Dedifferentiated amniotic fluid mesenchymal stem cell (primary cell): ENCODE measurements around the gene SLCO4A1.
"Not testable (repeated sequence)": the region's sequence is repeated elsewhere in the genome, so short reads cannot be mapped to it uniquely, and the experiment has no call there.

Source experiments
- DNase-seq: peaks from one replicate; pipeline ENCODE4 v3.0.0-alpha.2; 2016; ENCODE audit errors: extremely low spot score

SLCO4A1 gene

DNA sequence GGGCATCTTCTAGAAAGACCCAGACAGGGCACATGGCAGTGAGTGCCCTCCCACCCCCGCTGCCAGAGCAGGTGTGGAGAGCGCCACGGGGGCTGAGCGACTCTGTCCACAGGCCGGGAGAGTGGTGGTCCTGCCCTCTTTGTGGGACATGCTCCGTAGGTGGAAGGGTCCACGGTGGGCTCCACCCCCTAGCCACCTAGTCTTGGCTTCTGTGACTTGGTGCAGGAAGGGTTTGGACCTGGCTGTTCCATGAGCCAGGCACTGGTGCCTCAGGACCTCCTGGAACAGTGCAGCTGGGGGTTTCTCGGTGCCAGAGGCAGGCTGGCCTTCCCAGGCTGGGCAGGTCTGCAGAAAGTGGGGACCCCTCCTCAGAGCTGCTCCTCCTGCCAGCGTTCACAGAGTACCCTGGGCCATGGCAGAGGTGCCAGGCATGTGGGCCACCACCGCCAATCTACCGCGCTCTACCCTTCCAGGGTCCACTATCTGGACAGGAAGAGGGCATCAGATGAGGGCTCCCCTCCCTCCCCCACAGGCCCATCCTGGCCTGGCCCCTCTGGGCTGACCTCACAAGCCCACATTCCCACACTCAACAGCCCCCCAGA, 23.0 kb downstream of the SLCO4A1 start:
- no peak for DNase-seq

- no peak for DNase-seq
Measured at GRCh38 chr20:62665826-62666735, 23.8 kb downstream of the SLCO4A1 start.

DNA sequence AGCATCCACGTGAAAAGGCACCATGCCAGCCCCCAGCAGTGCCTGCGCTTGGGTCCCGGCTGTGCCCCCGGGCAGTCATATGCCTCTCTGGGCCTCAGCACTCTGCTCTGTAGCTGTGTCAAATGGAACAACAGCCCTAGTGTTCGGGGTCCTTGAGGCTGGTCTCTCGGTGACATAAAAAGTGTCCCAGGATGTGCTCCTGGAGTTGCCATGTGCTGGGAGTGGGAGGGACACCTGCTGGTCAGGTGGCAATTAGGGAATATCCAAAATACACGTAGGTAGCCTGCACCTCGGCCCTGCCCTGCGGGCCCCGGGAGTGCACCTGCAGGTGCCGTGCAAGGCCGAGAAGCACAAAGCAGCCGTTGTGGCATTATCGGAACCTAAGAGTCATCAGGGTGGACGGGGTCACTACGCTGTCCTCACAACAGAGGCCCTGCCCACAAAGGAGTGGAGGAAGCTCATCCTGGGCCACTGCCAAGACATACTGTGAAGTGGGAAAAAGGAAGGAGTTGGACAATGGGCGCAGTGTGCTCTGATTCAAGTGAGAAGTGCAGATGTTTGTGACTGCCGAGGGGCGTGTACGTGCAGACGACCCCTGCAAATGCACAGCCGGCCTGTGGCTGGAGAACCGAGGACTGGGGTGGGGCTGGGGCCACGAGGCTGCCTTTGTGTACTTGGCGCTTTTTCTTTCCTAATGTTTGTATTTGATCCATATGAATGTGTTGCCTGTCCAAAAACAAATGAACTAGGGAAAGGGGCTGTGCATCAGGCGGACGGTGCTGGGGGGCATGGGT, 24.6 kb downstream of the SLCO4A1 start:
- DNase-seq: no peak

- no peak for DNase-seq
Measured at GRCh38 chr20:62667530-62668440, 25.5 kb downstream of the SLCO4A1 start.

DNA sequence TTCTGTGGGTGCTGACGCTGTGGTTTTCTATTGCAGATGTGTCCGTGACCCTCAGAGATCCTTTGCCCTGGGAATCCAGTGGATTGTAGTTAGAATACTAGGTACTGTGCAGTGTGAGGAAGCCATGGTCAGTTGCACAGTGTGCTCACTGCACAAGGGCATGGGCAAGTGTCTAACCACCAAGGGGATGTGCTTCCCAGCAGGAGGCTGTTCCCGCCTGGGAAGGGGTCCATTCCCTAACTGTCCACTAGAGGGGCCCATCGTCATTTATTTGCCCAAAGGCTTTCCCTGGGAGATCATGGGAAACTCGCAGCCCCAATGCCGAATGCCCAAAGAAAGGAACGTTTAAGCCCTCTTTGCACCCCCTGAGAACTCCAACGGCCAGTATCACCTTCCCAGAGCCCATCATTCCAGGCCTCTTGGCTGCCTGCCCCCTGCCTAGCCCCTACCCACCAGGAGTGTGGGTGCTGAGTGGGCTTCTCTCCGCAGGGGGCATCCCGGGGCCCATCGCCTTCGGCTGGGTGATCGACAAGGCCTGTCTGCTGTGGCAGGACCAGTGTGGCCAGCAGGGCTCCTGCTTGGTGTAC, 26.2 kb downstream of the SLCO4A1 start:
- peak; percentile 70 for DNase-seq

- no peak for DNase-seq
Measured at GRCh38 chr20:62669249-62669648, 26.9 kb downstream of the SLCO4A1 start.

DNA sequence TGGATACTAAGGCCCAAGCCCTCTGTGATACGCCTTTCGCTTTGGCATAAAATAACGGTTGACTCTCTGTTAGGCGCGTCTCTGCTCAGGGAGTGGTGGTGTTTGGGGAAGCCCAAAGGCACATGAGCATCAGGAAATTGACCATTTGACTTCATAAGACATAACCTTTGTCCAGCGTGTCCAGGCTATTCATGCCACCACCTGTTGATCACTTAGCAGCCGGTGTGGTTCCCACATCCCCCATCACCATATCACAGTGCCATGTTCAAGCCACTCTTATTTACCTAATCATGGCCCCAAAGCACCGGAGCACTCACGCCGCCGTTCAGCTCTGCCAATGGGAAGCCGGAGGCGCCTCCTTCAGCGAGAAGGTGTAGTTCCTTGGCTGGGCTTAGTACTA, 27.9 kb downstream of the SLCO4A1 start:
- DNase-seq: no peak

DNA sequence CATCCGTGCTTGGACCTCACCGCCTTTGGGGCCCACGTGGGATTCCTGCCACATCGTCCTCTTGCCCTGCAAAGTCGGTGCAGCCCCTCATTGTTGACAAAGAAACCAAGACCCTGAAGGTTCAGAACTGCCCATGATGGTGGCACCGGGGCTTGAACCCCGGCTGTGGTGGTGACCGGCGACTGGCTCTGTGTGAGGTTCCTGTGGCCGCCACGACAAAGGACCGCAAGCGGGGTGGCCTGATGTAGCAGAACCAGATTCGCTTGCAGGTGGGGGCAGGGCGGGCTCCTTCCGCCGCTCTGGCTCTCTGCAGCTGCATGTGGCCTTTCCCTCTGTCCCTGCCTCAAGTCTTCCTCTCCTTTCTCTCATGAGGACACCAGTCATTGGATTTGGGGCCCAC, 28.7 kb downstream of the SLCO4A1 start:
- no peak for DNase-seq

GRCh38 chr20:62671765-62672164, 29.5 kb downstream of the SLCO4A1 start:
- no peak for DNase-seq

DNA sequence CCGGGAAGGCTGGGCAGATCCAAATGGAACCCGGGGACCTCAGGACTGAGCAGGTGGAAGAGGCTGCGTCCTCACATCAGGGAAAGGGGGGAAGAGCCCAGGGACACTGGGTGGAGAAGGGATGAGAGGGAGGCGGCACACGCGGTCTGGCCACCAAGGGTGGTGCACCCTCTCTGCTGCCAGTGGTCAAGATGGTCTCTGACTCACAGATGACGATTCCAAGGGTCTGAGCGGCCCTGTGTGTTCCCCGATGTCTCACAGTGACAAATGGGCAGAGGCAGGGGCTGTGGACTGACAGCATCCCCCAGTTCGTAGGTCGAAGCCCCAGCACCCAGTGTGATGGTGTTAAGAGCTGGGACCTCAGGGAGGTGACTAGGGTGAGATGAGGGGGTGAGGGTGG, 32.1 kb downstream of the SLCO4A1 start:
- DNase-seq: no peak

DNA sequence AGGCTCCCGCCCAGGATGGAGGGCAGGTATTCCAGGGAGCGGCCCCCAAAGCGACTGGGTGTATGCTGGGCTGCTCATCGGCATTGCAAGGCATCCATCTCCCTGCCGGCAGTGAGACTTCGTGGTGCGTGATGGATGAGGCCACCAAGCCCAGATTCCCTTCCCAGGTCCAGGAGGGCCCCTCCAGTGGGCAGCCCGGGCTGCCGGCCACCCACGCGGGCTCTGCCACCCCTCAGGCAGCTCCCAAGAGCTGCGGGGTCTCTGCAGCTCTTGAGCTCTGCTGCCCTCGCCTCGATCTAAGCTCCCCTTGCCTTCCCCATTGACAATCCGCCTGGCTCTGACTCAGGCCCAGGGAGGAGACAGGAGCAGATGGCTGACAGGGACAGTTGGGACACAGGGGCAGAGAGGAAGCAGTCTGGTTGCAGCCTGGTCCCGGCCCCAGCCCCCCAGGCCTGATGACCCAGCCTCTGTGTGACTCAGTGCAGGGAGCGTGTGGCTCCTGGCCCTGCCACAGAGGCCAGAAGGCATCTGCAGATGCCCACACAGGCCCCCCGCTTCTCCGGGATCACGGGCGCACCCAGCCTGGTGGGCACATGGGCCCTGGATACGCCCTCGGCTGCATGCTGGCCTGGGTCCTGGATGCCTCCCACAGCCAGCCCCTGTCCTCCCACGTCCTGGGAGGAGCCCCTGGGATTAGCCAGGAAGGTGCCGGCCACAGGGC, 33.0 kb downstream of the SLCO4A1 start:
- DNase-seq: no peak

DNA sequence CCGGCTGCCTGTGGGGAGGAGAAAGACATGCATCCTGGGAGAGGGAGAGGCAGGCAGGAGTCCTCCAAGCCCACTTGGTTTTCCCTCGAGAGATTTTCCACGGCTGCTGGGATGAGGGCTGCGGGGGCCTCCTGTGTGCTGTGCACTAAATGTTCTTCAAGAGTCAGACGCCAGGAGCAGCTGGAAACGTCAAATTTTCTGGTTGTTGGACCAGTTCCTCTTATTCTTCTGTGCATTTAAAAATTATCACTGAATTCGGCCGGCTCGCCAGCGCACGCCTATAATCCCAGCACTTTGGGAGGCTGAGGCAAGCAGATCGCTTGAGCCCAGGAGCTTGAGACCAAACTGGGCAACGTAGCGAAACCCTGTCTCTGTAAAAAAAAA, 33.6 kb downstream of the SLCO4A1 start:
- DNase-seq: no peak

DNA sequence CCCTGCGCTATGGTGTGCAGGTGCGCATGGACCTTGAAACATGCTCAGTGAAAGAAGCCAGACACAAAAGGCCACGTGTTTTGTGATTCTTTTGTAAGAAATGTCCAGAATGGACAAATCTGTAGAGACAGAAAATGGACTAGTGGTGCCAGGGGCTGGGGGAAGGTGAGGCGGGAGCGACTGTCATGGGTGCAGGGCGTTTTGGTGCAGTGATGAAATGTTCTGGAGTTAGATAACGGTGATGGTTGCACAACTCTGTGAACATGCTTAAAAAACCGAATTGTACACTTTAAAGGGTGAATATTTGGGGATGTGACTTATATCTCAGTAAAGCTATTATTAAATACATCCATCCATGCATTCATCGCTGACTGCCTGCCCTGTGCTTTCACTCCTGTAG, 34.7 kb downstream of the SLCO4A1 start:
- no peak for DNase-seq

DNA sequence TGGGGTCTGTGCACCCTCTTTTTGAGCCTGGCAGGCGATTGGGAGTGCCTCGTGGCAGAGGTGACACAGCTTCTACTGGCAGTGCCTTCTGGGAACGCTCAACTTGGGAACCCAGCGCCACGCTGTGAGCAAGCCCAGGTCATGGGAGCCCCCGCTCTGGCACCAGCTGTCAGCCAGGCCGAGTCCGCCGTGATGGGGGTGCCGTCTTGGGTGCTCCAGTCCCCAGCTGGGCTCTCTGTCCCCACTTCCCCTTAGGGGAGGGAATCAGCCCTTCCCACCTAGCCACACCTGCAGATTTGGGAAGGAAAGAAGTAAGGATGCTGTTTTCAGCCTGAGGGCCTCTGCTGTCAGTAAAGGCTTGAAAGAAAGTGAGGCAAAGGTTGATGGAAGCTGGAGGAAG, 35.4 kb downstream of the SLCO4A1 start:
- DNase-seq: no peak

GRCh38 chr20:62678553-62678952, 36.2 kb downstream of the SLCO4A1 start:
- no peak for DNase-seq

- DNase-seq: no peak
Measured at GRCh38 chr20:62679978-62680589, 37.8 kb downstream of the SLCO4A1 start.

DNA sequence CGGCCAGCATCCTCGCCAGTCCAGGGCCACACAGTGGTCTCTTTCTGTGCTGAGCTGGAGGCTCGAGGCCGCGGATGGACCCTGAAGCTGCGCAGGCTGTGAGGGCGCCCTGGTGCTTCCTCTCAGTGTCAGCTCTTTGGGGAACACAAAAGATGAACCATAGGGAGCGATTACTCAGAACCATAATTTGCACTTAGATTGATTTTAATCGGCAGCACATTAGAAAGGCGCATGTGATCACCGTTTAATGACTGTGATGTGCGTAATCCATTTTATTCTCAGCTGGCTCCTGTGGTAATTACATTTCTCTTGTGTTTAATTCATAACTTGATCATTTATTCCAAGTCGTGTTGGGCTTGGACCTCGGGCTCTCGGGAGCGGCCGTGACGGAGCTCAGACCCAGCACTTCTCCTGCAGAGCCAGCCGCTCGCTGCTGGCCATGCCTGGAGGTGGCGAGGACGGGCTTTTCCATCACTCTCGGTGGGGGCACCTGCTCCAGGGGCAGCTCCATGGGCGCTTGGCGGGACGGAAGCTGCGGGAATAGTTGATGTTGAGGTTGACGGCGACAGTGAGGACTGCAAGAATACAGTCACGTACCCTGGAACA, 40.7 kb downstream of the SLCO4A1 start:
- DNase-seq: no peak

DNA sequence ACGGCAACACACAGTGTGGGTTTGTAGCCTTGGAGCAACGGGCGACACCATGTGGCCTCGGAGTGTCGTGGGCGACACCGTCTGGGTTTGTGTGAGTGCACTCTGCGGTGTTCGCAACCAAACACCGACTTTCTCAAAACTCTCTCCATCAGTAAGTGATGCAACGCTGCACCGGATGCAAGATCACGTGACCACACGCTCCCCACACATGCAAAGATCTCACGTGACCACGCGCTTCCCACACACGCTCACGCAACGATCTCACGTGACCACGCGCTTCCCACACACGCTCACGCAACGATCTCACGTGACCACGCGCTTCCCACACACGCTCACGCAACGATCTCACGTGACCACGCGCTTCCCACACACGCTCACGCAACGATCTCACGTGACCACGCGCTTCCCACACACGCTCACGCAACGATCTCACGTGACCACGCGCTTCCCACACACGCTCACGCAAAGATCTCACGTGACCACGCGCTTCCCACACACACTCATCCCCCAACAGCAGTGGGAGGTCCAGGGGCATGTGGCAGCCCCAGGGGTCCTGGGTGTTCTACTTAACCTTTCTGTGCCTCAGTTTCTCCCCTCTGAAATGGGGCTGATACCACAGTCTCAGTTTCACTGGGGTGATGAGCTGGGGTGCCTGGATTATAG, 41.5 kb downstream of the SLCO4A1 start:
- not testable (repeated sequence) for DNase-seq

- no peak for DNase-seq
Measured at GRCh38 chr20:62684981-62685380, 42.7 kb downstream of the SLCO4A1 start.
